H1 (cell line): ENCODE data around the gene LNX2. TPM values are rescaled to one million over a fixed set of nuclear protein-coding genes. Genes with fewer than 3 reads are reported as not detected.

Experiments used
- CTCF ChIA-PET: fragments of 300-600 bp; sonication (Branson Sonifier 250); formaldehyde crosslinking; loops from one replicate; lab custom pipeline; 2021; ENCODE audit not compliant: partially characterized antibody; lab: Charles Lee
- POLR2A ChIA-PET: fragments of 300-600 bp; sonication (Branson Sonifier 250); formaldehyde crosslinking; loops from one replicate; lab custom pipeline; 2021; ENCODE audit warnings: inconsistent platforms; ENCODE audit not compliant: partially characterized antibody; lab: Charles Lee
- DNase-seq, 2 experiments: peaks; one replicate each; pipeline versions ENCODE4 v3.0.0 to v3.0.0-alpha.2; 2010 to 2022; ENCODE audit warnings: low spot score in 2 of 2, low read depth in 1 of 2, mixed read lengths in 1 of 2
- FAIRE-seq: peaks from 2 replicates; lab custom pipeline; 2011; peaks lifted over from hg19 to GRCh38; lab: Jason Lieb, UNC
- H2AFZ ChIP-seq: 2 replicates; pipeline ENCODE4 v1.8.1; 2012; ENCODE audit warnings: low read length, inconsistent platforms
- H2AK5ac ChIP-seq: 2 replicates; pipeline ENCODE4 v1.6.1; 2013; ENCODE audit warnings: low read depth, low read length
- H2BK120ac ChIP-seq: replicated peaks from 2 replicates; pipeline ENCODE3; 2013; ENCODE audit warnings: low read depth, low read length, inconsistent platforms
- H2BK12ac ChIP-seq: 2 replicates; pipeline ENCODE4 v1.6.1; 2013; ENCODE audit warnings: low read depth, low read length
- H2BK15ac ChIP-seq: 2 replicates; pipeline ENCODE4 v1.6.1; 2013; ENCODE audit warnings: low read length
- H2BK20ac ChIP-seq: 2 replicates; pipeline ENCODE4 v1.6.1; 2013; ENCODE audit warnings: low read length
- H2BK5ac ChIP-seq: 2 replicates; pipeline ENCODE4 v1.6.1; 2013; ENCODE audit warnings: low read depth, low read length
- H3K14ac ChIP-seq: 2 replicates; pipeline ENCODE4 v1.6.1; 2013; ENCODE audit warnings: inconsistent platforms; ENCODE audit not compliant: insufficient read length
- H3K18ac ChIP-seq: 2 replicates; pipeline ENCODE4 v1.6.1; 2013; ENCODE audit warnings: low read length; ENCODE audit errors: extremely low read depth
- H3K23ac ChIP-seq: 2 replicates; pipeline ENCODE4 v1.6.1; 2013; ENCODE audit warnings: inconsistent platforms; ENCODE audit not compliant: insufficient read length
- H3K23me2 ChIP-seq: 2 replicates; pipeline ENCODE4 v1.6.1; 2013; ENCODE audit warnings: low read depth, low read length
- H3K27ac ChIP-seq: 2 replicates; pipeline ENCODE4 v1.6.1; 2011; ENCODE audit warnings: low read depth, low read length, inconsistent platforms
- H3K27me3 ChIP-seq, 4 experiments: replicated peaks in 1 of 4; 1 replicate in 1 of 4; 2 replicates in 3 of 4; pipeline versions ENCODE4 v1.6.1 to v1.8.1; 2011 to 2013; ENCODE audit warnings: low read length in 3 of 4, mild to moderate bottlenecking in 3 of 4, inconsistent platforms in 2 of 4, mixed read lengths in 2 of 4, moderate library complexity in 1 of 4; ENCODE audit not compliant: control insufficient read depth in 3 of 4, insufficient read depth in 3 of 4; ENCODE audit errors: extremely low read depth in 1 of 4
- H3K36me3 ChIP-seq, 4 experiments: 2 replicates each; pipeline versions ENCODE4 v1.6.1 to v1.8.1; 2011 to 2013; ENCODE audit warnings: mild to moderate bottlenecking in 4 of 4, low read length in 3 of 4, moderate library complexity in 2 of 4, control low read depth in 1 of 4, inconsistent platforms in 1 of 4; ENCODE audit not compliant: insufficient read depth in 4 of 4, control insufficient read depth in 2 of 4
- H3K4ac ChIP-seq: replicated peaks from 2 replicates; pipeline ENCODE3; 2013; ENCODE audit warnings: low read length, low read depth, mixed read lengths, inconsistent platforms; ENCODE audit not compliant: insufficient read length
- H3K4me1 ChIP-seq, 4 experiments: replicated peaks in 1 of 4; 1 replicate in 1 of 4; 2 replicates in 3 of 4; pipeline versions ENCODE4 v1.6.1 to v1.8.1; 2011 to 2013; ENCODE audit warnings: low read length in 3 of 4, inconsistent platforms in 2 of 4, mixed read lengths in 1 of 4; ENCODE audit not compliant: insufficient read depth in 4 of 4, control insufficient read depth in 3 of 4
- H3K4me2 ChIP-seq, 2 experiments: 2 replicates each; pipeline versions ENCODE4 v1.6.1 to v1.8.1; 2011 to 2013; ENCODE audit warnings: low read depth in 2 of 2, low read length in 2 of 2, control low read depth in 1 of 2, inconsistent platforms in 1 of 2, mild to moderate bottlenecking in 1 of 2; ENCODE audit not compliant: insufficient read depth in 1 of 2
- H3K4me3 ChIP-seq, 4 experiments: fragments of 200-600, 300-600 bp in 1 of 4; sonication (generic), shearing (Covaris generic), sonication (Bioruptor Twin) in 1 of 4; 2 replicates each; pipeline versions ENCODE4 v1.5.1 to v1.8.1; 2011 to 2016; ENCODE audit warnings: low read length in 4 of 4, low read depth in 3 of 4, control low read depth in 2 of 4, inconsistent platforms in 2 of 4, mild to moderate bottlenecking in 2 of 4, mixed read lengths in 1 of 4, moderate library complexity in 1 of 4; ENCODE audit not compliant: insufficient read depth in 2 of 4; ENCODE audit errors: extremely low read depth in 1 of 4
- H3K56ac ChIP-seq: replicated peaks from 2 replicates; pipeline ENCODE3; 2013; ENCODE audit warnings: low read depth, mild to moderate bottlenecking, mixed read lengths, low read length, inconsistent platforms; ENCODE audit not compliant: insufficient read length
- H3K79me1 ChIP-seq: 2 replicates; pipeline ENCODE4 v1.6.1; 2013; ENCODE audit warnings: low read depth, low read length, control low read depth
- H3K79me2 ChIP-seq, 2 experiments: 2 replicates each; pipeline versions ENCODE4 v1.6.1 to v1.8.1; 2012 to 2013; ENCODE audit warnings: low read length in 2 of 2, mild to moderate bottlenecking in 2 of 2, inconsistent platforms in 1 of 2; ENCODE audit not compliant: insufficient read depth in 2 of 2, control insufficient read depth in 1 of 2
- H3K9ac ChIP-seq, 4 experiments: replicated peaks in 1 of 4; 1 replicate in 1 of 4; 2 replicates in 3 of 4; pipeline versions ENCODE4 v1.6.1 to v1.8.1; 2011 to 2013; ENCODE audit warnings: low read depth in 3 of 4, low read length in 3 of 4, control low read depth in 2 of 4, mild to moderate bottlenecking in 2 of 4, moderate library complexity in 2 of 4, inconsistent platforms in 1 of 4; ENCODE audit errors: extremely low read depth in 1 of 4
- H3K9me3 ChIP-seq, 2 experiments: 2 replicates each; pipeline versions ENCODE4 v1.6.1 to v1.8.1; 2012 to 2013; ENCODE audit warnings: mild to moderate bottlenecking in 2 of 2, moderate library complexity in 2 of 2, control low read depth in 1 of 2, inconsistent platforms in 1 of 2, low read depth in 1 of 2, low read length in 1 of 2, mixed read lengths in 1 of 2; ENCODE audit not compliant: insufficient read depth in 2 of 2
- H4K20me1 ChIP-seq, 2 experiments: replicated peaks in 1 of 2; 2 replicates each; pipeline versions ENCODE3 to v1.8.1; 2011 to 2013; ENCODE audit warnings: inconsistent platforms in 2 of 2, low read length in 2 of 2, mild to moderate bottlenecking in 1 of 2; ENCODE audit not compliant: insufficient read depth in 2 of 2, control insufficient read depth in 1 of 2
- H4K5ac ChIP-seq: 2 replicates; pipeline ENCODE4 v1.6.1; 2013; ENCODE audit warnings: low read length, low read depth, mixed read lengths, inconsistent platforms; ENCODE audit not compliant: insufficient read length
- H4K8ac ChIP-seq: 2 replicates; pipeline ENCODE4 v1.8.0; 2013; ENCODE audit warnings: mild to moderate bottlenecking, moderate library complexity, low read length, inconsistent platforms; ENCODE audit not compliant: insufficient read depth; ENCODE audit errors: extremely low read depth
- H4K91ac ChIP-seq: replicated peaks from 2 replicates; pipeline ENCODE3; 2013; ENCODE audit warnings: low read length, mixed read lengths, inconsistent platforms; ENCODE audit not compliant: insufficient read length
- BACH1 ChIP-seq: IDR thresholded peaks from 2 replicates; pipeline ENCODE4 v1.6.1; 2012; ENCODE audit warnings: low read length, improper control_type of control experiment
- CBX8 ChIP-seq: fragments of 300-800, 300-1000 bp; sonication (generic); IDR thresholded peaks from 2 replicates; pipeline ENCODE4 v1.7.1; 2016; ENCODE audit warnings: low read depth, low read length, borderline replicate concordance
- EZH2 ChIP-seq: fragments of 200-600 bp; sonication (generic); IDR thresholded peaks from 2 replicates; pipeline ENCODE4 v1.7.1; 2012; ENCODE audit warnings: low read depth, mild to moderate bottlenecking, moderate library complexity, low read length, inconsistent platforms; ENCODE audit not compliant: severe bottlenecking
- FOSL1 ChIP-seq: IDR thresholded peaks from 2 replicates; pipeline ENCODE4 v1.6.1; 2011; ENCODE audit warnings: mild to moderate bottlenecking, low read depth, low read length, moderate library complexity; ENCODE audit not compliant: insufficient read depth
- GABPA ChIP-seq: IDR thresholded peaks from 2 replicates; pipeline ENCODE4 v1.6.1; 2011; ENCODE audit warnings: mild to moderate bottlenecking, low read length, moderate library complexity, borderline replicate concordance; ENCODE audit not compliant: insufficient read depth
- GTF2F1 ChIP-seq: IDR thresholded peaks from 2 replicates; pipeline ENCODE4 v1.6.1; 2012; ENCODE audit warnings: low read depth, low read length, improper control_type of control experiment, borderline replicate concordance
- KDM4A ChIP-seq: IDR thresholded peaks from one replicate; pipeline ENCODE4 v1.7.1; 2012; ENCODE audit warnings: low read depth, mild to moderate bottlenecking, moderate library complexity, low read length, inconsistent platforms; ENCODE audit not compliant: severe bottlenecking
- KDM5A ChIP-seq: fragments of 200-600 bp; IDR thresholded peaks from 2 replicates; pipeline ENCODE4 v1.7.1; 2012; ENCODE audit warnings: mild to moderate bottlenecking, low read length, inconsistent platforms, mixed read lengths
- NANOG ChIP-seq: IDR thresholded peaks from 2 replicates; pipeline ENCODE4 v1.6.1; 2011; ENCODE audit warnings: low read length, low read depth, mild to moderate bottlenecking, inconsistent platforms; ENCODE audit not compliant: insufficient read depth, poor library complexity, severe bottlenecking
- NRF1 ChIP-seq: IDR thresholded peaks from 2 replicates; pipeline ENCODE4 v1.6.1; 2011; ENCODE audit warnings: mild to moderate bottlenecking, low read depth, low read length, improper control_type of control experiment
- PHF8 ChIP-seq: fragments of 200-600 bp; sonication (generic); conservative IDR thresholded peaks from 2 replicates; pipeline ENCODE4 v1.7.1; 2012; ENCODE audit warnings: low read depth, mild to moderate bottlenecking, inconsistent platforms, low read length, moderate library complexity
- RAD21 ChIP-seq, 2 experiments: IDR thresholded peaks in 1 of 2; conservative IDR thresholded peaks in 1 of 2; 2 replicates each; pipeline ENCODE4 v1.6.1; 2011; ENCODE audit warnings: low read depth in 2 of 2, low read length in 2 of 2, improper control_type of control experiment in 1 of 2, inconsistent platforms in 1 of 2, mild to moderate bottlenecking in 1 of 2, moderate library complexity in 1 of 2
- SUZ12 ChIP-seq: fragments of 200-600 bp; sonication (generic); IDR thresholded peaks from 2 replicates; pipeline ENCODE4 v1.6.1; 2012; ENCODE audit warnings: mild to moderate bottlenecking, inconsistent platforms, low read length, moderate library complexity, mixed read lengths
- YY1 ChIP-seq: IDR thresholded peaks from 2 replicates; pipeline ENCODE4 v1.6.1; 2011; ENCODE audit warnings: low read depth, mild to moderate bottlenecking, low read length
- WGBS, 2 experiments: shearing (Covaris generic) in 1 of 2; methylation state at CpG; one replicate each; pipeline versions ENCODE4 v1.1.6 to v1.1.7; 2013 to 2015; ENCODE audit warnings: low lambda C conversion rate in 2 of 2, mixed read lengths in 2 of 2, inconsistent platforms in 1 of 2, low coverage in 1 of 2, missing lambda C conversion rate in 1 of 2; ENCODE audit not compliant: insufficient replicate concordance in 2 of 2, insufficient coverage in 1 of 2, insufficient read length in 1 of 2; ENCODE audit errors: extremely low coverage in 1 of 2, missing lambda C conversion rate in 1 of 2; 5-methylcytosine and 5-hydroxymethylcytosine counted together
- polyA plus RNA-seq, 7 experiments: library from polyadenylated mRNA; depleted of rRNA in 3 of 7; stranded (reverse) in 5 of 7; unstranded in 2 of 7; fragments of >200 nt in 5 of 7; fragments of 200-250 nt in 2 of 7; gene quantifications; 1 replicate in 5 of 7; 2 replicates in 1 of 7; 4 replicates in 1 of 7; pipeline versions ENCODE4 v1.2.1 to v1.2.3, GENCODE V29; 2011 to 2013; ENCODE audit warnings: missing spikeins in 2 of 7, mixed read lengths in 2 of 7
- total RNA-seq: library from RNA; stranded (reverse); fragmentation: NEBNext Ultra II Directional; extraction: Animal tissue kit (Norgen Biotek cat#: 25700); gene quantifications from 2 replicates; pipeline ENCODE4 v1.2.1, GENCODE V29; 2021

Gene LNX2
- total and polyA plus RNA-seq, 2 of the 8 experiments (the other 6 are each of a cell fraction or from before 2014, with no cell fraction given): 6.4 to 13.9 TPM

- H3K27ac ChIP-seq: no peak overlapping the region
- H3K23me2 ChIP-seq: no peaks in the 10 kb centered on the region
- H3K27me3 ChIP-seq: no peaks in the 10 kb centered on the region
- H3K79me2 ChIP-seq: peaks cover 0 to 80% of the 10 kb centered on the region in 2 experiments; a peak in 3 of 4 replicates
- ChIA-PET POLR2A (no interaction called here), CTCF (interaction anchor here (0.5 to 1.2 kb wide), 2 partner anchors 10 to 161 kb away, joined by 4 read pairs; no protein-coding TSS in a partner anchor)
- no peak overlapping the region for H2AFZ ChIP-seq
- no peak overlapping the region for H2BK15ac ChIP-seq
- H3K23ac ChIP-seq: no peak overlapping the region
- no peak overlapping the region for H3K4ac ChIP-seq
- H3K79me1 ChIP-seq: 0 out of 2 replicates have a peak, but pooled peaks cover 5% of the 10 kb centered on the region
- no peaks in the 10 kb centered on the region for H3K9me3 ChIP-seq
- no peak overlapping the region for H3K4me2 ChIP-seq
- no peak overlapping the region for H2BK12ac ChIP-seq
- WGBS, 2 experiments: 63% methylated on average over 3 of the region's 3 CpGs; no CpG with 5 or more reads in 1 of the 2 experiments
- no peak overlapping the region for H2BK20ac ChIP-seq
- H3K56ac ChIP-seq: no peak overlapping the region
- no peaks in the 10 kb centered on the region for H3K36me3 ChIP-seq
- no peak overlapping the region for H2BK5ac ChIP-seq
- no peak for FAIRE-seq
- no peak overlapping the region for H2AK5ac ChIP-seq
- no peak overlapping the region for H3K14ac ChIP-seq
- DNase-seq: no peak
- no peak overlapping the region for H3K9ac ChIP-seq
- no peak overlapping the region for H4K91ac ChIP-seq
- H4K20me1 ChIP-seq: peaks cover 0 to 4% of the 10 kb centered on the region in 2 experiments
- H3K18ac ChIP-seq: no peak overlapping the region
- H3K4me1 ChIP-seq: peaks cover 0 to 3% (median 3%) of the 10 kb centered on the region in 4 experiments; a peak in 5 of 7 replicates
- no peak overlapping the region for H4K5ac ChIP-seq
- no peak overlapping the region for H3K4me3 ChIP-seq
- H2BK120ac ChIP-seq: no peak overlapping the region
- H4K8ac ChIP-seq: no peak overlapping the region
- no peak for TF ChIP-seq EZH2
- no peak for TF ChIP-seq KDM5A
- no peak for TF ChIP-seq KDM4A
- TF ChIP-seq NANOG: no peak
- TF ChIP-seq GTF2F1: no peak
- no peak for TF ChIP-seq SUZ12
- TF ChIP-seq BACH1: no peak
- TF ChIP-seq YY1: no peak
- TF ChIP-seq NRF1: no peak
- TF ChIP-seq RAD21 (IDR thresholded peaks at IDR 0.05 in 1 of 2, conservative IDR thresholded peaks at IDR 0.05 in 1 of 2; ENCODE audit: low read depth in 2 of 2, low read length in 2 of 2): no peak
- TF ChIP-seq FOSL1: no peak
- no peak for TF ChIP-seq GABPA
- TF ChIP-seq PHF8: no peak
- TF ChIP-seq CBX8: no peak
Observed at GRCh38 chr13:27605099-27605498, 15.2 kb downstream of the LNX2 start.
